GM12875 (cell line): ENCODE measurements around the gene RBM47.

Experiments used
- H3K4me3 ChIP-seq: one replicate; pipeline ENCODE4 v1.5.1; 2011; ENCODE audit warnings: low read depth, low read length, control low read depth
- CTCF ChIP-seq: IDR thresholded peaks from 2 replicates; pipeline ENCODE4 v1.5.1; 2011; ENCODE audit warnings: low read depth, mild to moderate bottlenecking, control low read depth, inconsistent platforms, low read length, moderate library complexity, borderline replicate concordance; ENCODE audit not compliant: insufficient read depth

Gene RBM47

GRCh38 chr4:40462326-40462725, 167.3 kb downstream of the RBM47 start:
- H3K4me3 ChIP-seq, result no peak overlapping the region
- no peak for TF ChIP-seq CTCF

DNA sequence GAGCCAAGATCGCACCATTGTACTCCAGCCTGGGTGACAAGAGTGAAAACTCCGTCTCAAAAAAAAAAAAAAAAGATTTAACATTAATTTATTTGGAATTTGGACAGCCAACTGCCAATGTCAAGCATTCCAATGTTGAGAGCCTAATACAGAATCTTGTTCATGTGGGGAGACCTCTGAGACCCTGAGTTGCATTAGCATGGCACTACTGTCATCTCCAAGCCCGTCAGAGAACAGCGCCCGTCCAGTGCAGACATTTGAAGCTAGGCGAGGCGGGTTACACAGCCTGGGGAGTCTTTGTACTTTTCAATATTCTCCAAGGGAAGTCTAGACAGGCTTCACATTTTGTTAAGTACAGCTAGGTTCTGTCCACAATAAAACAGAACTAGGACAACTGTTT, 167.8 kb downstream of the RBM47 start:
- H3K4me3 ChIP-seq, result no peak overlapping the region
- no peak for TF ChIP-seq CTCF

- no peak overlapping the region for H3K4me3 ChIP-seq
- no peak for TF ChIP-seq CTCF
Observed at GRCh38 chr4:40461062-40461461, 168.6 kb downstream of the RBM47 start.

DNA sequence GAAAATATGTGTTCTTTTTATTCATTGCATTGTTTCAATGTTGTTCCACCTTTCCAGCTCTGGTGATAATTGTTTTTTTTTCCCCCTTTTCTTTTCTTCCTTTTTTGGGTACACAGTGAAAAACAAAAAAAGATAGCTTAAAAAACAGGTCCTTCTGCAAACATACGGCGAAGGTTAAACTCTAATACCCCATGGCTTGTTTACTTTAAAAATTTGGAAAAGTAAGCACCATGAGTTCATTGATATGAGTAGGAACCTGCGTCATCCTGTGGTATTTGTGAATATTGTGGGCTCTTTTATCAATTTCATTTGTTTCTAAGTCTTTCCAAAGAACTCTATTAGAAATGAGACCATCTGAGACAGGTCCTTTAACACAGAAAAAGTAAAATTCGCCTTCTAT, 171.0 kb downstream of the RBM47 start:
- no peak for TF ChIP-seq CTCF
- no peak overlapping the region for H3K4me3 ChIP-seq

DNA sequence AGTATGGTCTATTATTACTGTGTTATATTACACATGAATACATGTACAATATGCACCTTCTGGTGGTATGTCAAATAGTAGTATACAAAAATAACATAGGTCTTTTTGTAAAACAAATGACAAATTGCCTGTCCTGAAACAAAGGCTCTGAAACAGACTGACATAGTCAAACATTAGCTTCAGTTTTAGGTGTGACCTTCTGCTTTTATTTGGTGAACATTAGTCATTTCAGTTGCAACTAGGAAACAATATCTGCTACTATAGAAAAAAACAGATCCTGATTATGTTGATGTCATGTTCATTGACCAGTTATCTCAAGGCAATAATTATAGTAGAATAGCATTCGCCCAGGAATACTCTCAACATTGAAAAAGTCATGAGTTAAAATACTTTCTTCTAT, 171.6 kb downstream of the RBM47 start:
- H3K4me3 ChIP-seq, result no peak overlapping the region
- TF ChIP-seq CTCF, result no peak

- no peak overlapping the region for H3K4me3 ChIP-seq
- no peak for TF ChIP-seq CTCF
Observed at GRCh38 chr4:40455340-40455902, 174.2 kb downstream of the RBM47 start.

DNA sequence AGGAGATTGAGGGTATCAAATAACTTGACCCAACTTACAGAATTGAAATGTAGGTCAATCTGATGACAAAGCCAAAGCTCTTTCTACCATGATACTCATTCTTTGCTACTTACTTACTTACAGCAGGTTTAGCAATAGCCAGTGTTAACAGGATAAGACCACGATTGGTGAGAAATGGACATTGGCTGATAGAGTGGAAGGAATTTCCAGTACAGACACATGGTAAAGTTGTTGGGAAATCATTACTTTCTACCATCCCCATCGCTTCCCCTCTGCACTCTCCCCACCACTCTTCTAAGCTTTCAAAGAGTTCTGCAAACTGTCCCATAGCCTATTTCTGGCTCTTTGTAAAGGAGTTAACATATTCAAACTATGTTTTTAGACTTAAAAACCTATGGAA, 174.8 kb downstream of the RBM47 start:
- no peak for TF ChIP-seq CTCF
- H3K4me3 ChIP-seq, result no peak overlapping the region
